ENCODE results near the gene LARP7.

GRCh38 chr4:112680996-112681395, 44.1 kb downstream of the LARP7 start:
- TF ChIP-seq POLR2A (IDR thresholded peaks at IDR 0.05; ENCODE audit: borderline replicate concordance, extremely low read depth, insufficient read depth, insufficient read length) (no peak), ELF1 (IDR thresholded peaks at IDR 0.05; ENCODE audit: borderline replicate concordance, low read depth) (no peak), POLR2AphosphoS5 (IDR thresholded peaks at IDR 0.05; ENCODE audit: low read depth, low read length) (no peak), CEBPB (IDR thresholded peaks at IDR 0.05; ENCODE audit: low read depth) (no peak), ZNF274 (IDR thresholded peaks at IDR 0.05; ENCODE audit: low read depth, low read length) (no peak), SP1 (IDR thresholded peaks at IDR 0.05; ENCODE audit: low read depth) (no peak), RAD21 (IDR thresholded peaks at IDR 0.05; ENCODE audit: low read depth) (no peak), ZFX (IDR thresholded peaks at IDR 0.05) (no peak), EZH2 (IDR thresholded peaks at IDR 0.05) (no peak), EZH2phosphoT487 (IDR thresholded peaks at IDR 0.05; ENCODE audit: borderline replicate concordance) (no peak)
- TF ChIP-seq, protein P1, sequence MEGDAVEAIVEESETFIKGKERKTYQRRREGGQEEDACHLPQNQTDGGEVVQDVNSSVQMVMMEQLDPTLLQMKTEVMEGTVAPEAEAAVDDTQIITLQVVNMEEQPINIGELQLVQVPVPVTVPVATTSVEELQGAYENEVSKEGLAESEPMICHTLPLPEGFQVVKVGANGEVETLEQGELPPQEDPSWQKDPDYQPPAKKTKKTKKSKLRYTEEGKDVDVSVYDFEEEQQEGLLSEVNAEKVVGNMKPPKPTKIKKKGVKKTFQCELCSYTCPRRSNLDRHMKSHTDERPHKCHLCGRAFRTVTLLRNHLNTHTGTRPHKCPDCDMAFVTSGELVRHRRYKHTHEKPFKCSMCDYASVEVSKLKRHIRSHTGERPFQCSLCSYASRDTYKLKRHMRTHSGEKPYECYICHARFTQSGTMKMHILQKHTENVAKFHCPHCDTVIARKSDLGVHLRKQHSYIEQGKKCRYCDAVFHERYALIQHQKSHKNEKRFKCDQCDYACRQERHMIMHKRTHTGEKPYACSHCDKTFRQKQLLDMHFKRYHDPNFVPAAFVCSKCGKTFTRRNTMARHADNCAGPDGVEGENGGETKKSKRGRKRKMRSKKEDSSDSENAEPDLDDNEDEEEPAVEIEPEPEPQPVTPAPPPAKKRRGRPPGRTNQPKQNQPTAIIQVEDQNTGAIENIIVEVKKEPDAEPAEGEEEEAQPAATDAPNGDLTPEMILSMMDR (IDR thresholded peaks at IDR 0.05 in 2 of 3, conservative IDR thresholded peaks at IDR 0.05 in 1 of 3; ENCODE audit: borderline replicate concordance in 1 of 3, insufficient read depth in 1 of 3, low read depth in 2 of 3, low read length in 2 of 3), result no peak
- TF ChIP-seq, protein P2, sequence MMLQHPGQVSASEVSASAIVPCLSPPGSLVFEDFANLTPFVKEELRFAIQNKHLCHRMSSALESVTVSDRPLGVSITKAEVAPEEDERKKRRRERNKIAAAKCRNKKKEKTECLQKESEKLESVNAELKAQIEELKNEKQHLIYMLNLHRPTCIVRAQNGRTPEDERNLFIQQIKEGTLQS (IDR thresholded peaks at IDR 0.05), result no peak
- TF ChIP-seq, protein P3, sequence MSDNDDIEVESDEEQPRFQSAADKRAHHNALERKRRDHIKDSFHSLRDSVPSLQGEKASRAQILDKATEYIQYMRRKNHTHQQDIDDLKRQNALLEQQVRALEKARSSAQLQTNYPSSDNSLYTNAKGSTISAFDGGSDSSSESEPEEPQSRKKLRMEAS (IDR thresholded peaks at IDR 0.05), result no peak
